GM12878 (cell line): ENCODE results near the gene TRABD2A. TPM values are rescaled to one million over a fixed set of nuclear protein-coding genes. Genes with fewer than 3 reads are reported as not detected.

Source experiments
- ATAC-seq: fragments of 200-7000 bp; cut with Tn5 transposase; 3 replicates; pipeline ENCODE4 v1.9.1; 2020; ENCODE audit warnings: mild to moderate bottlenecking, moderate library complexity
- BruUV-seq: library from RNA; stranded (reverse); fragments of 400-500 nt; replicated peaks from 2 replicates; lab custom pipeline; 2021; lab: Mats Ljungman, UMichigan
- CTCF ChIA-PET: fragments of 300-600 bp; sonication (Branson Sonifier 250); formaldehyde crosslinking; extraction: SDS; loops from one replicate; lab custom pipeline; 2021; ENCODE audit warnings: inconsistent platforms; lab: Yijun Ruan, JAX
- POLR2A ChIA-PET: fragments of 350-600 bp; formaldehyde crosslinking; extraction: SDS; loops from one replicate; lab custom pipeline; 2021; ENCODE audit warnings: inconsistent platforms; lab: Charles Lee
- RAD21 ChIA-PET: fragments of 300-600 bp; sonication (Branson Sonifier 250); formaldehyde crosslinking; loops from one replicate; lab custom pipeline; 2023; ENCODE audit warnings: antibody characterized with exemption; ENCODE audit not compliant: unreplicated experiment; lab: Charles Lee
- SMC1A ChIA-PET: fragments of 300-600 bp; sonication (Branson Sonifier 250); formaldehyde crosslinking; loops from one replicate; lab custom pipeline; 2023; ENCODE audit not compliant: unreplicated experiment, uncharacterized antibody; lab: Charles Lee
- DNase-seq: peaks from one replicate; pipeline ENCODE4 v3.0.0-alpha.2; 2011; ENCODE audit warnings: low read depth, low spot score
- FAIRE-seq: peaks from 3 replicates; lab custom pipeline; 2011; peaks lifted over from hg19 to GRCh38; lab: Jason Lieb, UNC
- H2AFZ ChIP-seq: 2 replicates; pipeline ENCODE4 v1.6.0; 2011; ENCODE audit warnings: low read depth, low read length, control low read depth; ENCODE audit not compliant: control insufficient read depth
- H3K27ac ChIP-seq: 2 replicates; pipeline ENCODE4 v1.5.1; 2011; ENCODE audit warnings: control low read depth; ENCODE audit not compliant: control insufficient read depth, insufficient read depth
- H3K27me3 ChIP-seq, 2 experiments: replicated peaks in 1 of 2; 2 replicates each; pipeline versions ENCODE4 v1.6.0 to v1.6.1; 2011; ENCODE audit warnings: low read length in 1 of 2; ENCODE audit not compliant: control insufficient read depth in 2 of 2, insufficient read depth in 2 of 2
- H3K36me3 ChIP-seq, 2 experiments: 2 replicates each; pipeline ENCODE4 v1.5.1; 2011; ENCODE audit warnings: low read length in 1 of 2; ENCODE audit not compliant: control insufficient read depth in 2 of 2, insufficient read depth in 2 of 2
- H3K4me1 ChIP-seq: 2 replicates; pipeline ENCODE4 v1.6.1; 2011; ENCODE audit warnings: mild to moderate bottlenecking, low read length, moderate library complexity, mixed read lengths; ENCODE audit not compliant: control insufficient read depth, insufficient read depth
- H3K4me2 ChIP-seq: 2 replicates; pipeline ENCODE4 v1.6.0; 2011; ENCODE audit warnings: control low read depth; ENCODE audit not compliant: control insufficient read depth, insufficient read depth
- H3K4me3 ChIP-seq: fragments of 200-600 bp; sonication (generic); 2 replicates; pipeline ENCODE4 v1.5.1; 2016
- H3K79me2 ChIP-seq: 2 replicates; pipeline ENCODE4 v1.6.0; 2011; ENCODE audit warnings: low read length; ENCODE audit not compliant: control insufficient read depth, insufficient read depth
- H3K9ac ChIP-seq: 2 replicates; pipeline ENCODE4 v1.8.0; 2011; ENCODE audit warnings: low read length, control low read depth, mixed read lengths; ENCODE audit not compliant: control insufficient read depth, insufficient read depth
- H3K9me3 ChIP-seq: replicated peaks from 3 replicates; pipeline ENCODE4 v1.5.1; 2011; ENCODE audit warnings: mild to moderate bottlenecking, low read length; ENCODE audit not compliant: control insufficient read depth, insufficient read depth
- H4K20me1 ChIP-seq: 2 replicates; pipeline ENCODE4 v1.6.0; 2011; ENCODE audit not compliant: control insufficient read depth, insufficient read depth
- DPF2 ChIP-seq: fragments of 450-650 bp; IDR thresholded peaks from 2 replicates; pipeline ENCODE4 v1.6.1; 2017; ENCODE audit warnings: mild to moderate bottlenecking
- JUNB ChIP-seq: IDR thresholded peaks from 2 replicates; pipeline ENCODE4 v1.6.1; 2016; ENCODE audit warnings: antibody characterized with exemption, mild to moderate bottlenecking
- MAX ChIP-seq: IDR thresholded peaks from 2 replicates; pipeline ENCODE4 v1.6.1; 2012; ENCODE audit warnings: low read depth, low read length, improper control_type of control experiment
- NFXL1 ChIP-seq: fragments of 450-650 bp; IDR thresholded peaks from 2 replicates; pipeline ENCODE4 v1.6.1; 2017; ENCODE audit warnings: antibody characterized with exemption, mild to moderate bottlenecking, borderline replicate concordance
- NR2C2 ChIP-seq: IDR thresholded peaks from 2 replicates; pipeline ENCODE4 v1.6.1; 2011; ENCODE audit warnings: borderline replicate concordance, low read depth; ENCODE audit not compliant: control insufficient read depth, insufficient read length
- NRF1 ChIP-seq: conservative IDR thresholded peaks from 2 replicates; pipeline ENCODE4 v1.6.1; 2011; ENCODE audit warnings: mild to moderate bottlenecking, low read depth, low read length, improper control_type of control experiment
- POLR2A ChIP-seq: IDR thresholded peaks from 2 replicates; pipeline ENCODE4 v1.6.1; 2011; ENCODE audit warnings: low read depth, mild to moderate bottlenecking, low read length
- POLR2AphosphoS2 ChIP-seq: IDR thresholded peaks from 2 replicates; pipeline ENCODE4 v1.6.1; 2011; ENCODE audit warnings: low read depth, mild to moderate bottlenecking, low read length, improper control_type of control experiment, moderate library complexity
- TAF1 ChIP-seq: IDR thresholded peaks from 2 replicates; pipeline ENCODE4 v1.6.1; 2011; ENCODE audit warnings: mild to moderate bottlenecking, low read depth, low read length, borderline replicate concordance
- USF1 ChIP-seq: IDR thresholded peaks from 2 replicates; pipeline ENCODE4 v1.6.1; 2011; ENCODE audit warnings: borderline replicate concordance, low read depth, mild to moderate bottlenecking, moderate library complexity, mixed read lengths, low read length; ENCODE audit not compliant: insufficient read depth; ENCODE audit errors: extremely low read length
- ZZZ3 ChIP-seq: IDR thresholded peaks from 2 replicates; pipeline ENCODE4 v1.6.1; 2011; ENCODE audit warnings: low read depth; ENCODE audit not compliant: control insufficient read depth, insufficient read length
- WGBS: methylation state at CpG from one replicate; pipeline ENCODE4 v1.1.6; 2016; ENCODE audit warnings: low lambda C conversion rate; ENCODE audit not compliant: insufficient replicate concordance, insufficient coverage; ENCODE audit errors: missing lambda C conversion rate; 5-methylcytosine and 5-hydroxymethylcytosine counted together
- in situ Hi-C: fragments of 300-500 bp; cut with MboI; formaldehyde crosslinking; loops from 9 replicates; pipeline ENCODE4 v1.14.3; 2018; ENCODE audit warnings: mixed read lengths
- intact Hi-C: fragments of 100-400 bp; cut with micrococcal nuclease; formaldehyde crosslinking; loops from one replicate; pipeline ENCODE4 v1.14.2; 2022; ENCODE audit not compliant: unreplicated experiment
- polyA plus RNA-seq, 11 experiments: library from polyadenylated mRNA; depleted of rRNA in 4 of 11; unstranded in 6 of 11; stranded (reverse) in 5 of 11; fragments of >200 nt; fragmentation: Nextera tagmentation in 4 of 11; fragmentation: Illumina TruSeq in 1 of 11; extraction: Ambion mirVana in 4 of 11; extraction: Trizol in 1 of 11; gene quantifications; 1 replicate in 1 of 11; 2 replicates in 10 of 11; pipeline versions ENCODE4 v1.2.1 to v1.2.3, GENCODE V29; 2011 to 2016; ENCODE audit warnings: inconsistent platforms in 2 of 11, missing spikeins in 2 of 11, low read depth in 1 of 11
- total RNA-seq, 4 experiments: library from RNA; depleted of rRNA in 3 of 4; stranded (reverse); fragments of >200 nt in 3 of 4; fragmentation: Illumina TruSeq in 1 of 4; extraction: Trizol in 1 of 4; gene quantifications; 2 replicates each; pipeline versions ENCODE4 v1.2.1 to v1.2.3, GENCODE V29; 2013 to 2021
- TF ChIP-seq, protein P1 (sequence below): fragments of 450-650 bp; conservative IDR thresholded peaks from 2 replicates; pipeline ENCODE4 v1.6.1; 2017; ENCODE audit warnings: mild to moderate bottlenecking, moderate library complexity
- TF ChIP-seq, protein P2 (sequence below): IDR thresholded peaks from 2 replicates; pipeline ENCODE4 v1.6.1; 2011; ENCODE audit warnings: low read depth, mild to moderate bottlenecking, low read length, moderate library complexity, borderline replicate concordance; ENCODE audit errors: extremely low read depth

The TRABD2A gene
- total and polyA plus RNA-seq, 10 of the 15 experiments (the other 5 are each of a cell fraction or from before 2014, with no cell fraction given): 1.4 to 7.6 (median 4.1) TPM

GRCh38 chr2:84904717-84905174, 23.9 kb upstream of the TRABD2A start:
- no peaks in the 10 kb centered on the region for H4K20me1 ChIP-seq
- BruUV-seq: no TSS peak
- ChIA-PET RAD21 (interaction anchor here (0.9 to 4.3 kb wide), 6 partner anchors 15 to 66 kb away, joined by 3 to 67 read pairs (median 4); partner anchors contain the start of gene KCMF1), SMC1A (interaction anchor here (0.6 to 6.0 kb wide), 4 partner anchors 16 to 38 kb away, joined by 3 to 52 read pairs (median 17); no protein-coding TSS in a partner anchor), POLR2A (interaction anchor here (1.5 to 5.2 kb wide), 6 partner anchors 15 to 42 kb away, joined by 6 to 71 read pairs (median 19); no protein-coding TSS in a partner anchor), CTCF (interaction anchor here (1.2 to 3.4 kb wide), 3 partner anchors 15 to 22 kb away, joined by 5 to 13 read pairs (median 7); no protein-coding TSS in a partner anchor)
- in situ Hi-C loops: no loop called here
- FAIRE-seq: no peak
- whole genome bisulfite sequencing: under 1% methylated on average over 21 of the region's 21 CpGs
- H3K36me3 ChIP-seq: no peaks in the 10 kb centered on the region
- H3K9me3 ChIP-seq: no peaks in the 10 kb centered on the region; the same call in 2 of the 3 replicates
- intact Hi-C loops: loop anchor here (1.0 kb wide), 1 partner anchor 23 kb away; the partner anchor contains the start of gene TRABD2A
- ATAC-seq: no peak
- H3K79me2 ChIP-seq: peaks cover 20% of the 10 kb centered on the region
- peak overlapping the region; percentile 79; the same call in 1 of the 2 replicates for H2AFZ ChIP-seq
- peak overlapping the region; percentile 78 for H3K4me2 ChIP-seq
- H3K9ac ChIP-seq: peak overlapping the region; percentile 64; the same call in 1 of the 2 replicates
- no peaks in the 10 kb centered on the region for H3K27me3 ChIP-seq
- TF ChIP-seq JUNB (no peak), TAF1 (no peak), POLR2A (no peak), ZZZ3 (no peak), USF1 (no peak), NFXL1 (no peak), MAX (no peak), POLR2AphosphoS2 (no peak), NR2C2 (no peak), NRF1 (no peak), DPF2 (no peak)
- TF ChIP-seq, protein P1, sequence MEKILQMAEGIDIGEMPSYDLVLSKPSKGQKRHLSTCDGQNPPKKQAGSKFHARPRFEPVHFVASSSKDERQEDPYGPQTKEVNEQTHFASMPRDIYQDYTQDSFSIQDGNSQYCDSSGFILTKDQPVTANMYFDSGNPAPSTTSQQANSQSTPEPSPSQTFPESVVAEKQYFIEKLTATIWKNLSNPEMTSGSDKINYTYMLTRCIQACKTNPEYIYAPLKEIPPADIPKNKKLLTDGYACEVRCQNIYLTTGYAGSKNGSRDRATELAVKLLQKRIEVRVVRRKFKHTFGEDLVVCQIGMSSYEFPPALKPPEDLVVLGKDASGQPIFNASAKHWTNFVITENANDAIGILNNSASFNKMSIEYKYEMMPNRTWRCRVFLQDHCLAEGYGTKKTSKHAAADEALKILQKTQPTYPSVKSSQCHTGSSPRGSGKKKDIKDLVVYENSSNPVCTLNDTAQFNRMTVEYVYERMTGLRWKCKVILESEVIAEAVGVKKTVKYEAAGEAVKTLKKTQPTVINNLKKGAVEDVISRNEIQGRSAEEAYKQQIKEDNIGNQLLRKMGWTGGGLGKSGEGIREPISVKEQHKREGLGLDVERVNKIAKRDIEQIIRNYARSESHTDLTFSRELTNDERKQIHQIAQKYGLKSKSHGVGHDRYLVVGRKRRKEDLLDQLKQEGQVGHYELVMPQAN: no peak
- TF ChIP-seq, protein P2, sequence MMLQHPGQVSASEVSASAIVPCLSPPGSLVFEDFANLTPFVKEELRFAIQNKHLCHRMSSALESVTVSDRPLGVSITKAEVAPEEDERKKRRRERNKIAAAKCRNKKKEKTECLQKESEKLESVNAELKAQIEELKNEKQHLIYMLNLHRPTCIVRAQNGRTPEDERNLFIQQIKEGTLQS: no peak
- peak overlapping the region; percentile 99; the same call in 1 of the 2 replicates for H3K4me3 ChIP-seq
- DNase-seq: no peak
- peak overlapping the region; percentile 60 for H3K27ac ChIP-seq
- peaks cover 24% of the 10 kb centered on the region for H3K4me1 ChIP-seq
